Measurements from ENCODE around the gene ATP6AP2.

DNA sequence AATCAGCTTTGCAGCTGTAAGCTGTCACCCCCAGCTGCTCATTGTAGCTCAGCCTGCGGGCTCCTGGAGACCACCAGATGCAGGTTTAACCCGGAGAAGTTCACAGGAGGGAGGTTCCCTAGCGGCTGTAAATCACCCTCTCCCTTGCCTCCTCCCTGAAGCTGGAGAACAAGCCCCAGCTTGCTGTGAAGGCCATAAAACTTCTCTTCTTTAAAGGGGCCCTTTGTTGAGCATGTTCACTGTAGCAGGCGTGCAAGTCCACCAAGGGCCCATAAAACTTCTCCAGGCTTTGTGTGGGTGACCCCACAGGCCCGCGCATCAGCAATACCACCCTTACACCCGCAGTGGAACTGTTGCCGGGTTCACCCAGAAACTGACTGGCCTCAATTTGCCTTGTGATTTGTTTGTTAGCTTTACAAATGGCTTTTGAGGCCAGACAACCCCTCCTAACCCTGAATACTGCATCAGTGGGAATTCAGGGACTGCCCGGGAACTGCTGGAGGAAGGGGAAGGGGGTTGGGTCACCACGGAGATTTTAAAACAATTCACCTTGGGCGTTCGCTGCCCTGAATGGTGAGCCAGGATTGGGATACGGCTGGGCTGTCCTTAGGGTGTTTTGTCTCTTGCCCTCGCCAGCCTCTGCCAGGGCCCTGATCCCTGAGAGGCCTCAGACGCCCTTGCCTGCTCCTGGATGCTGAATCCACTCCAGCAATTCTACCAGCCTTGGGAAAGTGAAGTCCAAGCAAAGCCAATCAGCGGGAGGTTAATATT lies 49.5 kb upstream of the ATP6AP2 start:
- no peak for TF ChIP-seq POLR2AphosphoS5 (IDR thresholded peaks at IDR 0.05; ENCODE audit: low read depth, low read length)
- no peak for TF ChIP-seq TAF1 (IDR thresholded peaks at IDR 0.05; ENCODE audit: borderline replicate concordance, insufficient read depth, low read length)
- no peak for TF ChIP-seq SIN3A (IDR thresholded peaks at IDR 0.05; ENCODE audit: borderline replicate concordance, insufficient read depth, low read length)
- TF ChIP-seq REST (IDR thresholded peaks at IDR 0.05; ENCODE audit: insufficient read depth in 1 of 2, low read depth in 2 of 2, low read length in 2 of 2) = no peak
